A549 (cell line): Measurements from ENCODE around the gene ZDHHC9. TPM values are rescaled to one million over a fixed set of nuclear protein-coding genes. Genes with fewer than 3 reads are reported as not detected.
A peak's percentile ranks its signal among the peaks of the same experiment; 100 is the strongest.

Experiments
- ATAC-seq, 2 experiments: fragments of 200-7000 bp in 1 of 2; fragments of >200 bp in 1 of 2; cut with Nextera tagmentation in 1 of 2; cut with Tn5 transposase in 1 of 2; 3 replicates each; pipeline versions ENCODE4 v1.8.0 to v1.9.1; 2018 to 2020; ENCODE audit warnings: mild to moderate bottlenecking in 1 of 2, moderate library complexity in 1 of 2
- CTCF ChIA-PET: fragments of 300-600 bp; sonication (Branson Sonifier 250); formaldehyde crosslinking; extraction: SDS; loops from one replicate; lab custom pipeline; 2021; ENCODE audit warnings: antibody characterized with exemption, inconsistent platforms; lab: Yijun Ruan, JAX
- POLR2A ChIA-PET: fragments of 350-600 bp; formaldehyde crosslinking; extraction: SDS; loops from one replicate; lab custom pipeline; 2021; ENCODE audit warnings: antibody characterized with exemption, inconsistent platforms; lab: Yijun Ruan, JAX
- DNase-seq, 2 experiments: peaks; one replicate each; pipeline versions ENCODE4 v3.0.0 to v3.0.0-alpha.2; 2011 to 2016; ENCODE audit warnings: low read depth in 1 of 2, low spot score in 1 of 2
- FAIRE-seq: peaks from 2 replicates; lab custom pipeline; 2011; peaks lifted over from hg19 to GRCh38; lab: Jason Lieb, UNC
- H3K27ac ChIP-seq, 2 experiments: fragments of >200 bp; sonication (Bioruptor Twin); formaldehyde crosslinking; 3 replicates each; pipeline ENCODE4 v1.5.1; 2016 to 2017
- H3K4me1 ChIP-seq: fragments of >200 bp; sonication (Bioruptor Twin); formaldehyde crosslinking; 3 replicates; pipeline ENCODE4 v1.6.1; 2016
- H3K4me2 ChIP-seq: fragments of >200 bp; sonication (Bioruptor Twin); formaldehyde crosslinking; 3 replicates; pipeline ENCODE4 v1.6.1; 2016
- H3K4me3 ChIP-seq: fragments of >200 bp; sonication (Bioruptor Twin); formaldehyde crosslinking; 3 replicates; pipeline ENCODE4 v1.5.1; 2016
- H3K9me3 ChIP-seq: fragments of >200 bp; sonication (Bioruptor Twin); formaldehyde crosslinking; 3 replicates; pipeline ENCODE4 v1.6.1; 2016
- EHF ChIP-seq: fragments of 250-450 bp; sonication (Bioruptor Pico); IDR thresholded peaks from 2 replicates; pipeline ENCODE4 v1.5.0; 2020; ENCODE audit warnings: mild to moderate bottlenecking
- FOSB ChIP-seq: fragments of 250-450 bp; sonication (Bioruptor Pico); IDR thresholded peaks from 2 replicates; pipeline ENCODE4 v1.5.0; 2020; ENCODE audit warnings: mild to moderate bottlenecking, moderate library complexity
- FOSL2 ChIP-seq, 2 experiments: fragments of 450-650 bp in 1 of 2; fragments of >200 bp in 1 of 2; sonication (Bioruptor Twin) in 1 of 2; formaldehyde crosslinking; IDR thresholded peaks; 2 replicates each; pipeline versions ENCODE4 v1.5.0 to v1.6.1; 2016 to 2020; ENCODE audit warnings: mild to moderate bottlenecking in 1 of 2, moderate library complexity in 1 of 2
- GATA3 ChIP-seq: IDR thresholded peaks from 2 replicates; pipeline ENCODE4 v1.6.1; 2012; ENCODE audit warnings: borderline replicate concordance
- HDAC2 ChIP-seq: fragments of 200-600 bp; sonication (generic); IDR thresholded peaks from 2 replicates; pipeline ENCODE4 v1.6.1; 2016
- HEYL ChIP-seq: fragments of 250-450 bp; sonication (Bioruptor Pico); IDR thresholded peaks from 2 replicates; pipeline ENCODE4 v1.8.0; 2021; ENCODE audit warnings: mild to moderate bottlenecking, moderate library complexity
- HOXA7 ChIP-seq: fragments of 250-450 bp; sonication (Bioruptor Pico); IDR thresholded peaks from 2 replicates; pipeline ENCODE4 v1.5.0; 2020; ENCODE audit warnings: mild to moderate bottlenecking, moderate library complexity
- HOXB5 ChIP-seq: fragments of 250-450 bp; sonication (Bioruptor Pico); IDR thresholded peaks from 2 replicates; pipeline ENCODE4 v1.5.0; 2020; ENCODE audit warnings: mild to moderate bottlenecking, moderate library complexity
- JUN ChIP-seq, 2 experiments: fragments of >200 bp; sonication (Bioruptor Twin); formaldehyde crosslinking; IDR thresholded peaks; 2 replicates in 1 of 2; 3 replicates in 1 of 2; pipeline ENCODE4 v1.6.1; 2016 to 2017
- MAFK ChIP-seq: fragments of 450-650 bp; IDR thresholded peaks from 2 replicates; pipeline ENCODE4 v1.6.1; 2014; ENCODE audit not compliant: partially characterized antibody
- MYC ChIP-seq: IDR thresholded peaks from 2 replicates; pipeline ENCODE4 v1.6.1; 2012; ENCODE audit warnings: mild to moderate bottlenecking, inconsistent platforms, low read length, improper control_type of control experiment, borderline replicate concordance
- NFE2L2 ChIP-seq: fragments of 150-350 bp; conservative IDR thresholded peaks from 2 replicates; pipeline ENCODE4 v1.6.1; 2014; ENCODE audit warnings: low read length
- TFCP2L1 ChIP-seq: fragments of 250-450 bp; sonication (Bioruptor Pico); IDR thresholded peaks from 2 replicates; pipeline ENCODE4 v1.5.0; 2021; ENCODE audit warnings: mild to moderate bottlenecking
- WGBS: methylation state at CpG from one replicate; pipeline ENCODE4 v1.1.6; 2017; ENCODE audit errors: missing lambda C conversion rate; 5-methylcytosine and 5-hydroxymethylcytosine counted together
- polyA plus RNA-seq, 4 experiments: library from polyadenylated mRNA; depleted of rRNA in 3 of 4; stranded (reverse); fragments of >200 nt; fragmentation: RNase III in 1 of 4; extraction: RNeasy Plus Mini Kit Qiagen cat#74134 plus additional on column Dnase treatment in 1 of 4; gene quantifications; 2 replicates in 3 of 4; 3 replicates in 1 of 4; pipeline ENCODE4 v1.2.3, GENCODE V29; 2011 to 2017
- TF ChIP-seq, protein P1 (sequence below): IDR thresholded peaks from 2 replicates; pipeline ENCODE4 v1.6.1; 2012
- TF ChIP-seq, protein P2 (sequence below): fragments of 250-450 bp; sonication (Bioruptor Pico); IDR thresholded peaks from 2 replicates; pipeline ENCODE4 v1.5.0; 2020; ENCODE audit warnings: low read depth, mild to moderate bottlenecking, moderate library complexity
- TF ChIP-seq, protein P3 (sequence below): fragments of >200 bp; sonication (Bioruptor Twin); formaldehyde crosslinking; IDR thresholded peaks from 3 replicates; pipeline ENCODE4 v1.5.1; 2016
- TF ChIP-seq, protein P4 (sequence below): fragments of 200-600 bp; sonication (generic); IDR thresholded peaks from 2 replicates; pipeline ENCODE4 v1.6.1; 2016; ENCODE audit warnings: antibody characterized with exemption, mild to moderate bottlenecking, moderate library complexity

The ZDHHC9 gene
- polyA plus RNA-seq, 2 of the 4 experiments (the other 2 are of a cell fraction) = 20.2 to 50.6 TPM

DNA sequence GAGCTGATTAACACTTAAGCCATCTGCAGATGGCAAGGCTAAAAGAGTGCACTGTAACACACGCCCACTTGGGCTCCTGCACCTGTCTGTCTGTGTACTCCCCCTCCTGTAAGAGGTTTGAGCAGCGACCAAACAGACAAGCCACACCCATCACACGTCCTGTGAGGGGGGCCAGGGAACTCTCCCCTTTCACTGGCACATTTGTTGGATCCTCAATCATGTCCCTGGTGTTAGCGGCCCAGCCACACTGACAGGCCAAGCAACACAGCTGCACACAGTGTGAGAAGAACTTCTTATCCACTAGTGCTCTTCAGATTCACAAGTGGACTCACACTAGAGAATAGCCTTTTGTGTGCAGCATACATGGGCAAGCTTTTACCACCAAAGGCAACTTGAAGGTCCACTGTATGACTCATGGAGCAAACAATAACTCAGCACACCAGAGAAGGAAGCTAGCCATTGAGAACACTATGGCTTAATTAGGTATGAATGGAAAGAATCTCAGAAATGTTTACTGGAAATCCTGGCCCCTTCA is 33.2 kb upstream of the ZDHHC9 start:
- Histone ChIP-seq H3K4me2 (peak overlapping the region; percentile 55), H3K4me3 (no peak overlapping the region), H3K4me1 (peaks cover 15% of the 10 kb centered on the region), H3K9me3 (no peaks in the 10 kb centered on the region), H3K27ac (peak overlapping the region; percentile 22 to 30; a peak in 4 of 6 replicates)
- POLR2A ChIA-PET = no interaction called here
- WGBS = 20% methylated on average over 3 of the region's 4 CpGs
- DNase-seq (peak; percentile 15 to 42), FAIRE-seq (no peak), ATAC-seq (peak in 1 of 2 experiments; percentile 86; a peak in 4 of 6 replicates)
- no peak for TF ChIP-seq FOSL2 (IDR thresholded peaks at IDR 0.05)
- TF ChIP-seq FOSL2 (CRISPR knock-in tag; IDR thresholded peaks at IDR 0.05) = 0 out of 2 replicates have a peak, but pooled peaks have one; percentile 26
- TF ChIP-seq, protein P1, sequence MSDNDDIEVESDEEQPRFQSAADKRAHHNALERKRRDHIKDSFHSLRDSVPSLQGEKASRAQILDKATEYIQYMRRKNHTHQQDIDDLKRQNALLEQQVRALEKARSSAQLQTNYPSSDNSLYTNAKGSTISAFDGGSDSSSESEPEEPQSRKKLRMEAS = no peak
- TF ChIP-seq, protein P2, sequence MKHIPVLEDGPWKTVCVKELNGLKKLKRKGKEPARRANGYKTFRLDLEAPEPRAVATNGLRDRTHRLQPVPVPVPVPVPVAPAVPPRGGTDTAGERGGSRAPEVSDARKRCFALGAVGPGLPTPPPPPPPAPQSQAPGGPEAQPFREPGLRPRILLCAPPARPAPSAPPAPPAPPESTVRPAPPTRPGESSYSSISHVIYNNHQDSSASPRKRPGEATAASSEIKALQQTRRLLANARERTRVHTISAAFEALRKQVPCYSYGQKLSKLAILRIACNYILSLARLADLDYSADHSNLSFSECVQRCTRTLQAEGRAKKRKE (CRISPR knock-in tag) = no peak
- TF ChIP-seq HEYL (CRISPR knock-in tag) = no peak
- CTCF ChIA-PET = interaction anchor here (0.9 kb wide), 1 partner anchor 270 kb away, joined by 3 read pairs; no protein-coding TSS in a partner anchor

DNA sequence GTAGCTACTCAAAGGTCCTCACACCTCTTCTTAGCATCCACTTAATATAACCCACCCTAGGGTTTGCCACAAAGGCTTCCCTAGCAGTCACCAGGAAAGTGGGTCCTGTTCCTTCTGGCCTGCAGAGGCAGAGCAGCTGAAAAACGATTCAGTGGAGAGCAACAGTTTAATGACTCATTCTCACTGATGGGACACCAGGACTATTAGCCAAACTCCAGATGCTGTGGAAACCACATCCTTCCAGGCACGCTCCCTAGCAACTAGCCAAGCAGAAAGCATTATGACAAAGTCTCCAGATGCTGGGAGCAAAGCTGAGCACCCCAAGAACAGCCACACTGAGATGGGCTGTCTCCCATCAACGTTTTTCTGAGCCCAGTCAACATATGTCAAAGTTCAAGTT is 32.0 kb upstream of the ZDHHC9 start:
- Histone ChIP-seq H3K27ac (no peak overlapping the region), H3K4me1 (peaks cover 15% of the 10 kb centered on the region), H3K9me3 (no peaks in the 10 kb centered on the region)
- DNase-seq (no peak), ATAC-seq (peak; percentile 52 to 56; a peak in 2 of 6 replicates), FAIRE-seq (no peak)
- no peak for TF ChIP-seq HOXA7 (CRISPR knock-in tag)
- TF ChIP-seq HEYL (CRISPR knock-in tag) = no peak
- no peak for TF ChIP-seq MAFK
- TF ChIP-seq GATA3 = no peak
- TF ChIP-seq, protein P3, sequence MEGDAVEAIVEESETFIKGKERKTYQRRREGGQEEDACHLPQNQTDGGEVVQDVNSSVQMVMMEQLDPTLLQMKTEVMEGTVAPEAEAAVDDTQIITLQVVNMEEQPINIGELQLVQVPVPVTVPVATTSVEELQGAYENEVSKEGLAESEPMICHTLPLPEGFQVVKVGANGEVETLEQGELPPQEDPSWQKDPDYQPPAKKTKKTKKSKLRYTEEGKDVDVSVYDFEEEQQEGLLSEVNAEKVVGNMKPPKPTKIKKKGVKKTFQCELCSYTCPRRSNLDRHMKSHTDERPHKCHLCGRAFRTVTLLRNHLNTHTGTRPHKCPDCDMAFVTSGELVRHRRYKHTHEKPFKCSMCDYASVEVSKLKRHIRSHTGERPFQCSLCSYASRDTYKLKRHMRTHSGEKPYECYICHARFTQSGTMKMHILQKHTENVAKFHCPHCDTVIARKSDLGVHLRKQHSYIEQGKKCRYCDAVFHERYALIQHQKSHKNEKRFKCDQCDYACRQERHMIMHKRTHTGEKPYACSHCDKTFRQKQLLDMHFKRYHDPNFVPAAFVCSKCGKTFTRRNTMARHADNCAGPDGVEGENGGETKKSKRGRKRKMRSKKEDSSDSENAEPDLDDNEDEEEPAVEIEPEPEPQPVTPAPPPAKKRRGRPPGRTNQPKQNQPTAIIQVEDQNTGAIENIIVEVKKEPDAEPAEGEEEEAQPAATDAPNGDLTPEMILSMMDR = no peak
- no peak for TF ChIP-seq EHF (CRISPR knock-in tag)
- TF ChIP-seq, protein P2 (CRISPR knock-in tag) = no peak
- no peak for TF ChIP-seq FOSB (CRISPR knock-in tag)
- no peak for TF ChIP-seq MYC
- no peak for TF ChIP-seq NFE2L2
- TF ChIP-seq JUN (IDR thresholded peaks at IDR 0.05) = no peak
- no peak for TF ChIP-seq TFCP2L1 (CRISPR knock-in tag)
- TF ChIP-seq, protein P4, sequence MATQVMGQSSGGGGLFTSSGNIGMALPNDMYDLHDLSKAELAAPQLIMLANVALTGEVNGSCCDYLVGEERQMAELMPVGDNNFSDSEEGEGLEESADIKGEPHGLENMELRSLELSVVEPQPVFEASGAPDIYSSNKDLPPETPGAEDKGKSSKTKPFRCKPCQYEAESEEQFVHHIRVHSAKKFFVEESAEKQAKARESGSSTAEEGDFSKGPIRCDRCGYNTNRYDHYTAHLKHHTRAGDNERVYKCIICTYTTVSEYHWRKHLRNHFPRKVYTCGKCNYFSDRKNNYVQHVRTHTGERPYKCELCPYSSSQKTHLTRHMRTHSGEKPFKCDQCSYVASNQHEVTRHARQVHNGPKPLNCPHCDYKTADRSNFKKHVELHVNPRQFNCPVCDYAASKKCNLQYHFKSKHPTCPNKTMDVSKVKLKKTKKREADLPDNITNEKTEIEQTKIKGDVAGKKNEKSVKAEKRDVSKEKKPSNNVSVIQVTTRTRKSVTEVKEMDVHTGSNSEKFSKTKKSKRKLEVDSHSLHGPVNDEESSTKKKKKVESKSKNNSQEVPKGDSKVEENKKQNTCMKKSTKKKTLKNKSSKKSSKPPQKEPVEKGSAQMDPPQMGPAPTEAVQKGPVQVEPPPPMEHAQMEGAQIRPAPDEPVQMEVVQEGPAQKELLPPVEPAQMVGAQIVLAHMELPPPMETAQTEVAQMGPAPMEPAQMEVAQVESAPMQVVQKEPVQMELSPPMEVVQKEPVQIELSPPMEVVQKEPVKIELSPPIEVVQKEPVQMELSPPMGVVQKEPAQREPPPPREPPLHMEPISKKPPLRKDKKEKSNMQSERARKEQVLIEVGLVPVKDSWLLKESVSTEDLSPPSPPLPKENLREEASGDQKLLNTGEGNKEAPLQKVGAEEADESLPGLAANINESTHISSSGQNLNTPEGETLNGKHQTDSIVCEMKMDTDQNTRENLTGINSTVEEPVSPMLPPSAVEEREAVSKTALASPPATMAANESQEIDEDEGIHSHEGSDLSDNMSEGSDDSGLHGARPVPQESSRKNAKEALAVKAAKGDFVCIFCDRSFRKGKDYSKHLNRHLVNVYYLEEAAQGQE = no peak
- TF ChIP-seq HDAC2 = no peak
- TF ChIP-seq HOXB5 = no peak
- TF ChIP-seq, all 56 proteins: peak for 0
- Histone ChIP-seq H3K4me2 (no peak overlapping the region), H3K4me3 (no peak overlapping the region)
- 29% methylated on average over 3 of the region's 3 CpGs for WGBS
- ChIA-PET CTCF (no interaction called here), POLR2A (no interaction called here)
